HG03097 (cell line): ENCODE measurements around the gene ORC2.

Source experiments
- ATAC-seq: cut with Tn5 transposase; IDR thresholded peaks from one replicate; pipeline ENCODE4 v1.9.1; 2021; ENCODE audit not compliant: unreplicated experiment, low FRiP score

Gene ORC2

GRCh38 chr2:200864176-200865034 is 99.1 kb downstream of the ORC2 start, which contains the start of gene CLK1:
Gene CLK1, minus strand, starts transcription at chr2:200864658. Its CDS starts 2,796 bp downstream, at chr2:200861862.
- peak; percentile 82 for ATAC-seq

- ATAC-seq, result peak; percentile 6
Observed at GRCh38 chr2:200863782-200864175, 99.7 kb downstream of the ORC2 start.

- no peak for ATAC-seq
Observed at GRCh38 chr2:200862532-200863000, 100.9 kb downstream of the ORC2 start.

- no peak for ATAC-seq
Observed at GRCh38 chr2:200861617-200862155, 101.8 kb downstream of the ORC2 start.

GRCh38 chr2:200860092-200860795 is 103.2 kb downstream of the ORC2 start:
- no peak for ATAC-seq
